A549 (cell line): ENCODE results near the gene MLLT3. TPM values are rescaled to one million over a fixed set of nuclear protein-coding genes. Genes with fewer than 3 reads are reported as not detected.

ENCODE experiments used
- ATAC-seq, 2 experiments: fragments of 200-7000 bp in 1 of 2; fragments of >200 bp in 1 of 2; cut with Nextera tagmentation in 1 of 2; cut with Tn5 transposase in 1 of 2; 3 replicates each; pipeline versions ENCODE4 v1.8.0 to v1.9.1; 2018 to 2020; ENCODE audit warnings: mild to moderate bottlenecking in 1 of 2, moderate library complexity in 1 of 2
- CTCF ChIA-PET: fragments of 300-600 bp; sonication (Branson Sonifier 250); formaldehyde crosslinking; extraction: SDS; loops from one replicate; lab custom pipeline; 2021; ENCODE audit warnings: antibody characterized with exemption, inconsistent platforms; lab: Yijun Ruan, JAX
- POLR2A ChIA-PET: fragments of 350-600 bp; formaldehyde crosslinking; extraction: SDS; loops from one replicate; lab custom pipeline; 2021; ENCODE audit warnings: antibody characterized with exemption, inconsistent platforms; lab: Yijun Ruan, JAX
- DNase-seq, 2 experiments: peaks; one replicate each; pipeline versions ENCODE4 v3.0.0 to v3.0.0-alpha.2; 2011 to 2016; ENCODE audit warnings: low read depth in 1 of 2, low spot score in 1 of 2
- FAIRE-seq: peaks from 2 replicates; lab custom pipeline; 2011; peaks lifted over from hg19 to GRCh38; lab: Jason Lieb, UNC
- H3K27ac ChIP-seq, 2 experiments: fragments of >200 bp; sonication (Bioruptor Twin); formaldehyde crosslinking; 3 replicates each; pipeline ENCODE4 v1.5.1; 2016 to 2017
- H3K4me1 ChIP-seq: fragments of >200 bp; sonication (Bioruptor Twin); formaldehyde crosslinking; 3 replicates; pipeline ENCODE4 v1.6.1; 2016
- H3K4me2 ChIP-seq: fragments of >200 bp; sonication (Bioruptor Twin); formaldehyde crosslinking; 3 replicates; pipeline ENCODE4 v1.6.1; 2016
- H3K4me3 ChIP-seq: fragments of >200 bp; sonication (Bioruptor Twin); formaldehyde crosslinking; 3 replicates; pipeline ENCODE4 v1.5.1; 2016
- H3K9me3 ChIP-seq: fragments of >200 bp; sonication (Bioruptor Twin); formaldehyde crosslinking; 3 replicates; pipeline ENCODE4 v1.6.1; 2016
- ATOH8 ChIP-seq: fragments of 250-450 bp; sonication (Bioruptor Pico); IDR thresholded peaks from 2 replicates; pipeline ENCODE4 v1.5.0; 2020; ENCODE audit warnings: low read depth, mild to moderate bottlenecking, moderate library complexity
- BCL3 ChIP-seq: fragments of >200 bp; sonication (Bioruptor Twin); formaldehyde crosslinking; IDR thresholded peaks from 3 replicates; pipeline ENCODE4 v1.6.1; 2016
- CEBPB ChIP-seq, 2 experiments: fragments of >200 bp in 1 of 2; sonication (Bioruptor Twin) in 1 of 2; formaldehyde crosslinking in 1 of 2; IDR thresholded peaks; 2 replicates each; pipeline ENCODE4 v1.6.1; 2012 to 2016
- CHD4 ChIP-seq: fragments of 200-600 bp; sonication (generic); IDR thresholded peaks from 2 replicates; pipeline ENCODE4 v1.6.1; 2016; ENCODE audit warnings: antibody characterized with exemption, mild to moderate bottlenecking, borderline replicate concordance
- CTCF ChIP-seq: fragments of >200 bp; sonication (Bioruptor Twin); formaldehyde crosslinking; IDR thresholded peaks from 3 replicates; pipeline ENCODE4 v1.5.1; 2016
- EHMT2 ChIP-seq: fragments of 200-600 bp; sonication (generic); IDR thresholded peaks from 2 replicates; pipeline ENCODE4 v1.6.1; 2016; ENCODE audit warnings: antibody characterized with exemption, low read depth, mild to moderate bottlenecking, moderate library complexity
- ELK1 ChIP-seq: fragments of 150-350 bp; IDR thresholded peaks from 2 replicates; pipeline ENCODE4 v1.6.1; 2014; ENCODE audit warnings: low read depth, mild to moderate bottlenecking, low read length
- EP300 ChIP-seq, 2 experiments: fragments of >200 bp; sonication (Bioruptor Twin); formaldehyde crosslinking; IDR thresholded peaks; 2 replicates in 1 of 2; 3 replicates in 1 of 2; pipeline ENCODE4 v1.6.1; 2016 to 2017
- ESRRA ChIP-seq: fragments of 150-350 bp; IDR thresholded peaks from 2 replicates; pipeline ENCODE4 v1.6.1; 2014; ENCODE audit warnings: mild to moderate bottlenecking, low read length, borderline replicate concordance
- FOSB ChIP-seq: fragments of 250-450 bp; sonication (Bioruptor Pico); IDR thresholded peaks from 2 replicates; pipeline ENCODE4 v1.5.0; 2020; ENCODE audit warnings: mild to moderate bottlenecking, moderate library complexity
- HDAC2 ChIP-seq: fragments of 200-600 bp; sonication (generic); IDR thresholded peaks from 2 replicates; pipeline ENCODE4 v1.6.1; 2016
- HES2 ChIP-seq: fragments of >200 bp; sonication (Bioruptor Twin); formaldehyde crosslinking; IDR thresholded peaks from 2 replicates; pipeline ENCODE4 v1.6.1; 2016
- HOXB13 ChIP-seq: fragments of 250-450 bp; sonication (Bioruptor Pico); IDR thresholded peaks from 2 replicates; pipeline ENCODE4 v1.5.0; 2020; ENCODE audit warnings: low read depth, mild to moderate bottlenecking, moderate library complexity
- KDM1A ChIP-seq: fragments of 200-600 bp; sonication (generic); IDR thresholded peaks from 2 replicates; pipeline ENCODE4 v1.6.1; 2016; ENCODE audit warnings: low read depth, mild to moderate bottlenecking
- MAZ ChIP-seq: fragments of 150-350 bp; IDR thresholded peaks from 2 replicates; pipeline ENCODE4 v1.6.1; 2014; ENCODE audit warnings: antibody characterized with exemption, low read depth, low read length, borderline replicate concordance
- MYC ChIP-seq: IDR thresholded peaks from 2 replicates; pipeline ENCODE4 v1.6.1; 2012; ENCODE audit warnings: mild to moderate bottlenecking, inconsistent platforms, low read length, improper control_type of control experiment, borderline replicate concordance
- NFE2L2 ChIP-seq: fragments of 150-350 bp; conservative IDR thresholded peaks from 2 replicates; pipeline ENCODE4 v1.6.1; 2014; ENCODE audit warnings: low read length
- NR3C1 ChIP-seq: fragments of >200 bp; sonication (Bioruptor Twin); formaldehyde crosslinking; IDR thresholded peaks from 3 replicates; pipeline ENCODE4 v1.6.1; 2017
- PHF8 ChIP-seq: fragments of 200-600 bp; sonication (generic); IDR thresholded peaks from 2 replicates; pipeline ENCODE4 v1.6.1; 2016; ENCODE audit warnings: low read depth, mild to moderate bottlenecking, antibody characterized with exemption, moderate library complexity, borderline replicate concordance
- RAD21 ChIP-seq, 2 experiments: fragments of >200 bp in 1 of 2; sonication (Bioruptor Twin) in 1 of 2; formaldehyde crosslinking in 1 of 2; IDR thresholded peaks in 1 of 2; conservative IDR thresholded peaks in 1 of 2; 2 replicates in 1 of 2; 3 replicates in 1 of 2; pipeline ENCODE4 v1.6.1; 2012 to 2018; ENCODE audit warnings: inconsistent platforms in 1 of 2
- RCOR1 ChIP-seq: fragments of 150-350 bp; IDR thresholded peaks from 2 replicates; pipeline ENCODE4 v1.6.1; 2014; ENCODE audit warnings: antibody characterized with exemption, low read length, low read depth
- RFX5 ChIP-seq: fragments of 450-650 bp; IDR thresholded peaks from 2 replicates; pipeline ENCODE4 v1.7.1; 2014; ENCODE audit warnings: antibody characterized with exemption, mild to moderate bottlenecking, moderate library complexity
- SMC3 ChIP-seq: fragments of >200 bp; sonication (Bioruptor Twin); formaldehyde crosslinking; IDR thresholded peaks from 3 replicates; pipeline ENCODE4 v1.6.1; 2018; ENCODE audit warnings: inconsistent platforms
- TP53 ChIP-seq: fragments of 250-450 bp; sonication (Bioruptor Pico); IDR thresholded peaks from 2 replicates; pipeline ENCODE4 v1.5.0; 2021; ENCODE audit warnings: mild to moderate bottlenecking, moderate library complexity
- USF2 ChIP-seq: fragments of 450-650 bp; IDR thresholded peaks from 2 replicates; pipeline ENCODE4 v1.6.1; 2014; ENCODE audit warnings: antibody characterized with exemption
- ZFP36 ChIP-seq: fragments of 450-650 bp; IDR thresholded peaks from 2 replicates; pipeline ENCODE4 v1.6.1; 2014; ENCODE audit warnings: borderline replicate concordance; ENCODE audit not compliant: partially characterized antibody
- WGBS: methylation state at CpG from one replicate; pipeline ENCODE4 v1.1.6; 2017; ENCODE audit errors: missing lambda C conversion rate; 5-methylcytosine and 5-hydroxymethylcytosine counted together
- polyA plus RNA-seq, 4 experiments: library from polyadenylated mRNA; depleted of rRNA in 3 of 4; stranded (reverse); fragments of >200 nt; fragmentation: RNase III in 1 of 4; extraction: RNeasy Plus Mini Kit Qiagen cat#74134 plus additional on column Dnase treatment in 1 of 4; gene quantifications; 2 replicates in 3 of 4; 3 replicates in 1 of 4; pipeline ENCODE4 v1.2.3, GENCODE V29; 2011 to 2017

Gene MLLT3
- polyA plus RNA-seq, 2 of the 4 experiments (the other 2 are of a cell fraction) = 14.3 to 47.6 TPM

- no peak for FAIRE-seq
- WGBS = 33% methylated on average over 5 of the region's 5 CpGs
- POLR2A ChIA-PET = no interaction called here
Measured at GRCh38 chr9:20593105-20593504, 29.2 kb downstream of the MLLT3 start.

GRCh38 chr9:20592673-20593072 is 29.6 kb downstream of the MLLT3 start:
- POLR2A ChIA-PET = no interaction called here
- peak in 1 of 2 experiments; percentile 56; a peak in 3 of 6 replicates for ATAC-seq
- FAIRE-seq = peak; percentile 72
- Histone ChIP-seq H3K4me2 (peak overlapping the region; percentile 57), H3K4me3 (no peak overlapping the region), H3K27ac (peak overlapping the region in 1 of 2 experiments; percentile 65; a peak in 1 of 6 replicates), H3K9me3 (no peaks in the 10 kb centered on the region), H3K4me1 (peaks cover 28% of the 10 kb centered on the region)
- 14% methylated on average over 1 of the region's 1 CpG for WGBS
- CTCF ChIA-PET = no interaction called here
- DNase-seq = no peak
- no peak for TF ChIP-seq HES2
- no peak for TF ChIP-seq ESRRA
- no peak for TF ChIP-seq PHF8
- no peak for TF ChIP-seq KDM1A
- no peak for TF ChIP-seq RCOR1
- no peak for TF ChIP-seq CTCF
- TF ChIP-seq ELK1 = no peak
- no peak for TF ChIP-seq BCL3
- no peak for TF ChIP-seq HDAC2
- no peak for TF ChIP-seq RFX5
- no peak for TF ChIP-seq USF2
- TF ChIP-seq RAD21 (conservative IDR thresholded peaks at IDR 0.05 in 1 of 2, IDR thresholded peaks at IDR 0.05 in 1 of 2) = no peak
- no peak for TF ChIP-seq CHD4
- TF ChIP-seq EHMT2 = no peak

More at GRCh38 chr9:20593105-20593504, 29.2 kb downstream of the MLLT3 start:
- no peak for ATAC-seq
- peaks cover 28% of the 10 kb centered on the region for H3K4me1 ChIP-seq
- TF ChIP-seq FOSB (CRISPR knock-in tag) (no peak), RCOR1 (no peak), RAD21 (conservative IDR thresholded peaks at IDR 0.05 in 1 of 2, IDR thresholded peaks at IDR 0.05 in 1 of 2) (no peak), NR3C1 (no peak), SMC3 (no peak), MAZ (no peak), TP53 (CRISPR knock-in tag) (no peak), CTCF (no peak), ZFP36 (no peak), BCL3 (no peak), CEBPB (IDR thresholded peaks at IDR 0.05) (no peak), MYC (no peak), EP300 (IDR thresholded peaks at IDR 0.05) (no peak), ATOH8 (CRISPR knock-in tag) (no peak), NFE2L2 (no peak), HOXB13 (no peak)
- no peak overlapping the region for H3K4me3 ChIP-seq
- H3K27ac ChIP-seq = peak overlapping the region in 1 of 2 experiments; percentile 65; a peak in 2 of 6 replicates
- peak overlapping the region; percentile 57 for H3K4me2 ChIP-seq
- no peaks in the 10 kb centered on the region for H3K9me3 ChIP-seq
- CTCF ChIA-PET = no interaction called here
- no peak for DNase-seq
